ENCODE measurements around the gene PHOX2A.
"Not testable (repeated sequence)": the region's sequence is repeated elsewhere in the genome, so short reads cannot be mapped to it uniquely, and the experiment has no call there.

The PHOX2A gene

GRCh38 chr11:72208281-72208680 lies 35.7 kb downstream of the PHOX2A start:
- no peak for DNase-seq (ENCODE audit: low read depth)
- no peak for TF ChIP-seq CTCF (conservative IDR thresholded peaks at IDR 0.05; ENCODE audit: low read depth, low read length)
- H3K4me3 ChIP-seq (ENCODE audit: low read depth, low read length), result no peak overlapping the region

- H3K4me3 ChIP-seq (ENCODE audit: low read depth, low read length); DNase-seq (ENCODE audit: low read depth): not testable (repeated sequence)
Measured at GRCh38 chr11:72206794-72207193, 37.2 kb downstream of the PHOX2A start.

GRCh38 chr11:72204886-72205285 lies 39.1 kb downstream of the PHOX2A start:
- DNase-seq (ENCODE audit: low read depth), result no peak
- TF ChIP-seq CTCF (conservative IDR thresholded peaks at IDR 0.05; ENCODE audit: low read depth, low read length), result no peak
- no peak overlapping the region for H3K4me3 ChIP-seq (ENCODE audit: low read depth, low read length)

- TF ChIP-seq CTCF (conservative IDR thresholded peaks at IDR 0.05; ENCODE audit: low read depth, low read length), result no peak
- H3K4me3 ChIP-seq (ENCODE audit: low read depth, low read length), result no peak overlapping the region
- DNase-seq (ENCODE audit: low read depth), result no peak
Measured at GRCh38 chr11:72203163-72203562, 40.8 kb downstream of the PHOX2A start.

- no peak overlapping the region for H3K4me3 ChIP-seq (ENCODE audit: low read depth, low read length)
- TF ChIP-seq CTCF (conservative IDR thresholded peaks at IDR 0.05; ENCODE audit: low read depth, low read length), result no peak
- DNase-seq (ENCODE audit: low read depth), result no peak
Measured at GRCh38 chr11:72202571-72202970, 41.4 kb downstream of the PHOX2A start.

- DNase-seq (ENCODE audit: low read depth); H3K4me3 ChIP-seq (ENCODE audit: low read depth, low read length): not testable (repeated sequence)
Measured at GRCh38 chr11:72201445-72201844, 42.5 kb downstream of the PHOX2A start.

GRCh38 chr11:72195518-72196270 lies 48.3 kb downstream of the PHOX2A start:
- no peak for TF ChIP-seq CTCF (conservative IDR thresholded peaks at IDR 0.05; ENCODE audit: low read depth, low read length)
- no peak for DNase-seq (ENCODE audit: low read depth)
- no peak overlapping the region for H3K4me3 ChIP-seq (ENCODE audit: low read depth, low read length)

- no peak within 1 kb of the TSS for H3K4me3 ChIP-seq (ENCODE audit: low read depth, low read length)
- DNase-seq (ENCODE audit: low read depth), result no peak
- no peak for TF ChIP-seq CTCF (conservative IDR thresholded peaks at IDR 0.05; ENCODE audit: low read depth, low read length)
Measured at GRCh38 chr11:72191961-72192381, 52.0 kb downstream of the PHOX2A start, which contains the start of gene FOLR1. TSS of gene FOLR1 (plus strand) at chr11:72192140. CDS start at chr11:72192174, 34 bp downstream.
